Measurements from ENCODE around the gene PIK3C2A. TPM values are rescaled to one million over a fixed set of nuclear protein-coding genes. Genes with fewer than 3 reads are reported as not detected.

PIK3C2A gene
- total and polyA plus RNA-seq, 2 of the 8 experiments (the other 6 are each of a cell fraction or from before 2014, with no cell fraction given), result 20.1 to 127 TPM

GRCh38 chr11:17256512-17256911 is 48.7 kb upstream of the PIK3C2A start:
- Histone ChIP-seq H3K18ac (ENCODE audit: extremely low read depth, low read length) (no peak overlapping the region), H3K23me2 (ENCODE audit: low read depth, low read length) (no peaks in the 10 kb centered on the region), H3K9ac (replicated peaks in 1 of 4; ENCODE audit: extremely low read depth in 1 of 4, low read depth in 3 of 4, low read length in 3 of 4) (no peak overlapping the region), H3K36me3 (ENCODE audit: control insufficient read depth in 2 of 4, insufficient read depth in 4 of 4, low read length in 3 of 4) (no peaks in the 10 kb centered on the region), H3K4me3 (ENCODE audit: extremely low read depth in 1 of 4, insufficient read depth in 2 of 4, low read depth in 3 of 4, low read length in 4 of 4) (no peak overlapping the region), H3K56ac (replicated peaks; ENCODE audit: insufficient read length, low read depth, low read length) (no peak overlapping the region), H2BK120ac (replicated peaks; ENCODE audit: low read depth, low read length) (no peak overlapping the region), H3K4ac (replicated peaks; ENCODE audit: insufficient read length, low read depth, low read length) (no peak overlapping the region), H2AK5ac (ENCODE audit: low read depth, low read length) (no peak overlapping the region), H2BK15ac (ENCODE audit: low read length) (no peak overlapping the region), H4K8ac (ENCODE audit: extremely low read depth, insufficient read depth, low read length) (no peak overlapping the region), H2AFZ (ENCODE audit: low read length) (no peak overlapping the region), H3K27ac (ENCODE audit: low read depth, low read length) (no peak overlapping the region), H3K14ac (ENCODE audit: insufficient read length) (no peak overlapping the region), H2BK5ac (ENCODE audit: low read depth, low read length) (no peak overlapping the region), H4K91ac (replicated peaks; ENCODE audit: insufficient read length, low read length) (no peak overlapping the region), H4K5ac (ENCODE audit: insufficient read length, low read depth, low read length) (no peak overlapping the region), H3K4me2 (ENCODE audit: insufficient read depth in 1 of 2, low read depth in 2 of 2, low read length in 2 of 2) (no peak overlapping the region), H3K79me2 (ENCODE audit: control insufficient read depth in 1 of 2, insufficient read depth in 2 of 2, low read length in 2 of 2) (no peaks in the 10 kb centered on the region), H3K27me3 (replicated peaks in 1 of 4; ENCODE audit: control insufficient read depth in 3 of 4, extremely low read depth in 1 of 4, insufficient read depth in 3 of 4, low read length in 3 of 4) (no peaks in the 10 kb centered on the region), H2BK20ac (ENCODE audit: low read length) (no peak overlapping the region), H3K4me1 (replicated peaks in 1 of 4; ENCODE audit: control insufficient read depth in 3 of 4, insufficient read depth in 4 of 4, low read length in 3 of 4) (no peaks in the 10 kb centered on the region), H2BK12ac (ENCODE audit: low read depth, low read length) (no peak overlapping the region), H3K9me3 (ENCODE audit: insufficient read depth in 2 of 2, low read depth in 1 of 2, low read length in 1 of 2) (no peaks in the 10 kb centered on the region), H3K79me1 (ENCODE audit: low read depth, low read length) (no peaks in the 10 kb centered on the region), H4K20me1 (replicated peaks in 1 of 2; ENCODE audit: control insufficient read depth in 1 of 2, insufficient read depth in 2 of 2, low read length in 2 of 2) (no peaks in the 10 kb centered on the region), H3K23ac (ENCODE audit: insufficient read length) (no peak overlapping the region)
- POLR2A ChIA-PET (ENCODE audit: partially characterized antibody), result interaction anchor here (0.6 kb wide), 1 partner anchor 53 kb away, joined by 4 read pairs; no protein-coding TSS in a partner anchor
- FAIRE-seq, result no peak
- DNase-seq (ENCODE audit: low read depth in 1 of 2, low spot score in 2 of 2), result no peak
- WGBS, 2 experiments (ENCODE audit: extremely low coverage in 1 of 2, insufficient coverage in 1 of 2, insufficient read length in 1 of 2, insufficient replicate concordance in 2 of 2, low coverage in 1 of 2, low lambda C conversion rate in 2 of 2, missing lambda C conversion rate in 1 of 2), result 88% methylated on average over 3 of the region's 3 CpGs; no CpG with 5 or more reads in 1 of the 2 experiments
- CTCF ChIA-PET (ENCODE audit: partially characterized antibody), result interaction anchor here (0.5 to 1.4 kb wide), 2 partner anchors 11 to 13 kb away, joined by 3 read pairs; no protein-coding TSS in a partner anchor
- TF ChIP-seq E2F6 (IDR thresholded peaks at IDR 0.05) (no peak), POLR2A (IDR thresholded peaks at IDR 0.05; ENCODE audit: control extremely low read depth in 1 of 2, low read depth in 2 of 2, low read length in 2 of 2) (no peak), HDAC2 (IDR thresholded peaks at IDR 0.05; ENCODE audit: borderline replicate concordance in 1 of 2, low read depth in 2 of 2, low read length in 2 of 2) (no peak), SP1 (IDR thresholded peaks at IDR 0.05; ENCODE audit: low read depth, low read length) (no peak), SUZ12 (IDR thresholded peaks at IDR 0.05; ENCODE audit: low read length) (no peak), FOSL1 (IDR thresholded peaks at IDR 0.05; ENCODE audit: insufficient read depth, low read depth, low read length) (no peak), SP2 (IDR thresholded peaks at IDR 0.05; ENCODE audit: low read length) (no peak), RNF2 (IDR thresholded peaks at IDR 0.05; ENCODE audit: borderline replicate concordance, low read depth, low read length, missing control alignments, poor library complexity, severe bottlenecking) (no peak), SIRT6 (IDR thresholded peaks at IDR 0.05; ENCODE audit: low read length) (no peak)

Measured in H1 (cell line).